Measurements from ENCODE around the gene TRIO.
A peak's percentile ranks its signal among the peaks of the same experiment; 100 is the strongest.

GRCh38 chr5:14407746-14408175 lies 264.6 kb downstream of the TRIO start:
- TF ChIP-seq CTCF (IDR thresholded peaks at IDR 0.05; ENCODE audit: extremely low read depth in 1 of 2, insufficient read depth in 1 of 2, low read depth in 1 of 2, low read length in 2 of 2) (no peak), POLR2AphosphoS5 (IDR thresholded peaks at IDR 0.05; ENCODE audit: insufficient read depth, low read depth, low read length) (peak; percentile 62), POLR2A (IDR thresholded peaks at IDR 0.05; ENCODE audit: low read depth, low read length) (peak; percentile 25)
